NCI-H2107 treated with DMSO at 0.1 percent for 48 hours (cell line): ENCODE results near the gene LRP1B.
"Not testable (repeated sequence)": the region's sequence is repeated elsewhere in the genome, so short reads cannot be mapped to it uniquely, and the experiment has no call there.

Source experiments
- DNase-seq: peaks from one replicate; lab custom pipeline; 2025; ENCODE audit not compliant: unreplicated experiment; lab: John Stamatoyannopoulos, UW

LRP1B gene

DNA sequence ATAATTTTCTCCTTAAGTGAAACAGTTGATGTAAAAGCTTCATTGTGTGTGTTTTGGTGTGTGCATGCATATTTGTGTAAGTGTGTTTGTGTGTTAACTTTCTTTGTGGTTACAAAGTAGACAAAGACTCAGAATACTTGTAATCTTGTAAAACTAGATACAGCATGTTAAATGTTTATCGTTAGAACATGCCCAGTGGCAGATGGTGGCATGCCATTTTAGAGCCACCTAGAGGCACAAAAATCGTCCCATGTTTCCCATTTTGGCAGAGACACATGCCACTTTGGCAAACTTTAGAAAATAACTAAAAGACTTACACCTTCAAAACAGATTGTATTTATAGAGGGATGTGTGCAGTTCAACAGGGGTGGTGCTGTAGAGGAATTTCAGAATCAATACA lies 224.1 kb downstream of the LRP1B start:
- no peak for DNase-seq

DNA sequence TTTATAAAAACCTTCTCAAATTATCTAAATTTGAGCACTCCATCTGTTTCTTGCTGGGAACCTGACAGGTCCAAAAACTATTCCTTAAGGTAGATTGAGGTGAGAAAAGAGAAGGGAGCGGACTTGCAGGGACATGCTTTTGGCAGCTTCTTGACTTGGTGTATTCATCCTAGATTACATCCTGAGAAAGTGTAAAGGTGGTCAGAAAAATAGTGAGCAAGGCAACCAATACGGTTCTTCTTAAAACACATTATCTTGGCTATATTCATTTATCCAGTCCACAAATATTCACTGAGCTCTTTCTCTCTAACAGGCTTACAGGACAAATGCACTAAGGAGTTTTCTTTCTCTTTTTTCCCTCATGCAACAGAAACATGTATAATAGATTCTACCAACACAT lies 230.0 kb downstream of the LRP1B start:
- DNase-seq = no peak

DNA sequence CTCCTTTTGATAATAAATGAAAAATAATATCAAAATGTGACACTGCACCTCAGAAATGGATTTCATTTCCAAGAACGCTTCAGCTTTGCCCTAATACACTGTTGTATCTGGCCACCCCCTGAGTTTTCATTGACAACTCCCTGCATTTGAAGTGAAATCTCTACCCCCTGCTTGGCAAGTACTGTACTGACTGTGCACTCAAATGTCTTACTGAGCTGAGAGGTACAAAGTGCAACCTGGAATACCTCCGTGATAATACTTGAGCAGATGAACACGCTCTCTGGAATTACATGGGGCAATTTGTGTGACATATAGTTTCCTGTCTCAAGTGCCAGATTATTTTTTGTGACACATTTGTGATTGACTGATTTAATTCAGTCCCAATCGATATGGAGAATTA lies 231.1 kb downstream of the LRP1B start:
- DNase-seq = no peak

DNA sequence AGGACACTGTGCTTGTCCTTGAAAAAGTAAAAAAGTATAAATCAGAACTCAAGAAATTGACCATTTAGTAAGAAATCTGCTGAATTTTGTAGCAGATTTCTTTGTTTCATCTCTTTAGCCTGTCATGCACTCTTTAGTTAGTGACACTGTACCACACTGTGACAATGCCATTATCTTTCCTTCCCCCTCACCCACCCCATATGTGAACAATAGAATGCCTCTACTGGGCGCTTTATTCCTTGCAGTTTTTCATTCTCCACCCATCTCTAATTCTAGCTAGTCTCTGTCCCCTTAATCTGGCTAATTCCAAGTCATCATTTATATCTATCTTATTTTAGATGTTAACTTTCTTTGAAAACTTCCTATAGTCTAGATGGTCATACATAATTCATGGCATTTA lies 241.0 kb downstream of the LRP1B start:
- no peak for DNase-seq

DNA sequence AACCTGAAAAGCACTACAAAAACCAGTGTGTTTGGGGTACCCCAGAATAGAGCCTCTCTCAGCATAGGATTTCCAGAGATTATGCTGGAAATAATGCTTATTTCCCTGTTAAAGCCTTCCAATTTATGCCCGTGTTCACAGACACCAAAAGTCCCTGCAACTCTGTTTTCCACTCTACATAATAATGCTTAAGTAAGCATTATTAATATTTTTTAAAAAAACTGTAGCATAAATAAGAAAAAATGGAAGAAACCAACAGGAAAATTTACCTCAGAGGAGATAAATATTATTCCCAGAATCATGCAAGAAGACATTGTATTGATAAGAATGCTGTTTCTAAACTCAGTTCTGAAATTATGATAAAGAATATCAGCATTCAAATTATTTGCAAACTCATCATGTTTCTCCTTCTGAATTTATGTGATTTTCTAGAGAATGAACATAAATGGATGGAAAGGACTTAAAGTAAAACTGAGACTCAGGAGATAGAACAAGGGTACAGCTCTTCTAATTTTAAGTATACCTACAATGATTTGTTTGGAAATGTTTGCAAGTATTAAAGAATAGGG lies 241.7 kb downstream of the LRP1B start:
- no peak for DNase-seq

DNA sequence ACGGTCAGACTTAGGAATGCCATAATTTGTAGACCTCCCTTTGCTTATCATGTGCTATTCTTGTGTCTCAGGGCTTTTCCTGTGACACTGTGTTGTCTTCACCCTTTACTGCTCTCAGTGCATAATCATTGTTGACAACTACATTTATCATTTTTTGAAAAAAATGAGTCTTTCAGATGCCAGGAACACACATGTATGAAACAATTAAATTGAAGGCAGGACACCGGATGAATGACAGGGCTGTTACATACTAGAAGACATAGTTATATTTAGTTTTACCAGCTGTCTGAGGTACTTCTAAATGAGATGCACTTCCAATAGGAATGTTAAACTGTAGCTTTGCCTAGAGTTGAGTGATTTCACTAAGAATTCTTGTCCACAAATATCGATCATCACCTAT lies 243.5 kb downstream of the LRP1B start:
- no peak for DNase-seq

DNA sequence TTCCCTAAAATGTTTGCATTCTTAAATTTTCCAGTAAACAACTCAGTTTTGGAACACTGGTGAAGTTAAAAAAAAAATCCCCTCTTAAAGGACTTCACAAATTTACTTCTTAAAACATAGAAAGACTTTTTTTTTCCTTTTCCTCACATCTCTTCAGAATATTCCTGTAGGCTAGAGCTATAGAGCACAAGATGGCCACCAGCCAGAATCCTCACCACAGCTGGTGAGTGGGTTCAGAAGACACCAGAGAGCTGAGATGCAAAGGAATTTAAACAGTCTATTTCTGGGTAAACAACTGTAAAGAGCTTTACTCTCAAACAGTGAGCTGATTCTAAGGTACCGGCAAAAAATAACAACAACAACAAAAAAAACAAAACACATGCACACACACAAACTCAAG lies 252.8 kb downstream of the LRP1B start:
- DNase-seq = no peak

DNA sequence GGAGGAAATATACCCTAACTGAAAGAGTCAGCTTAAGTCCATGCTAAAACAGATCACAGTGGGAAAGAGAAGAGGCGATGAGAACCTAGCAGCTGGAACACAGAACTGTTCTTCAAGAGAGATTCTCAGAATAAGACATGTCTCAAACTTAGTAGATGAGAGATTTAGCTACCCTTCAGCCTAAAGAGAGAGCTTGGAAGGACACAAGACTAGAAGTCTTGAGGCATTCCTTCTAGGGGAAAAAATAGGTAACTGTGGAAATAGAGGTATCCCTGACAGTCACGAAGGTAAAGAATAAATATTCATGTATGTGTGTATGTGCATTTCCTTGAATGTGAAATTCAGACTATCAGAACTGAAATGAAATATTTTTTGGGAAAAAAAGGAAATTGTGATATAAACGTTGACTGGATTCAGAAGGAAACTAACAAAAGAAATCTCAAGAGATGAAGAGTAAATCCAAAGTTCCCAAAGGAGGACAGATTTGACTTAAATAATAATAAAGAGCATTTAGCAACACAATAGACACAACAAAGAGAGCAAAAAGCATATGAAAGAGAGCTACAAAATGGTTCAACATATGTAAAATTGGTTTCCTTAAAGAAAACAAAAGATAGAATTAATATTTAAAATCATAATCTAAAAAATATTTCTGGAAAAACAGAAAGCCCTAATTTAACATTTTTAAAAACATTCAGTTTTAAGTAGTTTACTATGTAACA lies 258.7 kb downstream of the LRP1B start:
- DNase-seq = no peak

DNA sequence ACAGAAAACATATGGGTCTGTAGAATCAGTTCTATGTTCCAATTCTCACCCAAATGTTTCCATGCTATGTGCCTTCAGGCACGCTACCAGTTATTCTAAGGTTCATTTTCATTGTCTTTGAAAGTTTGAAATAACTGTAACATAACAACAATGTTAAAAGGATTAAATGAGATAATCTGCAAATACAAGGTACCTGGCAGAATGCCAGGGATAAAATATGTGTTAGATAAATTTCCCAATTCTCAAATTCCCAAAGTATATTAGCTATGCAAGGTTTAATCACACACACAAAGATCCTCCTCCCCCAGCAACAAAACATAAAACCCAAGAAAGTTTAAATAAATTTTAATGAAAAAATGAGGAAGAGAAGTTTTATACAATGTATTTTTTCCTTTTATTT lies 261.2 kb downstream of the LRP1B start:
- DNase-seq = no peak

DNA sequence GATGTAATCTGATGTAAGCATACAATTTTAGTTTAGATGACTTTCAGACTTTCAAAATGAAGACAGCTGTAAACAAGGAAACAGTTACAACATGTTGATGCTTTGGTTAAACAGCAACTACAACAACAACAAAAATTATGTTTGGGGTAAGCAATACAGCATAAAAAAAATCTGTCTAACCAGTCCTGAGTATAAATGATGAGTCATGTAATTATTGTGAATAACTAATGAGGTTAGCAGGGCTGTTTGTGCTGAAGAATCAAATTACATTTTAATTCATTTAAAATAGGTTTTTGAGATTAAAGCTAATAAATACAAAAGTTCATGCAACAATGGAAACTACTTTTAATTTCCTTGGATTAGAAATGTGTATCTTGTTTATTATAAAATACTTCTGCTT lies 266.9 kb downstream of the LRP1B start:
- DNase-seq = no peak

DNA sequence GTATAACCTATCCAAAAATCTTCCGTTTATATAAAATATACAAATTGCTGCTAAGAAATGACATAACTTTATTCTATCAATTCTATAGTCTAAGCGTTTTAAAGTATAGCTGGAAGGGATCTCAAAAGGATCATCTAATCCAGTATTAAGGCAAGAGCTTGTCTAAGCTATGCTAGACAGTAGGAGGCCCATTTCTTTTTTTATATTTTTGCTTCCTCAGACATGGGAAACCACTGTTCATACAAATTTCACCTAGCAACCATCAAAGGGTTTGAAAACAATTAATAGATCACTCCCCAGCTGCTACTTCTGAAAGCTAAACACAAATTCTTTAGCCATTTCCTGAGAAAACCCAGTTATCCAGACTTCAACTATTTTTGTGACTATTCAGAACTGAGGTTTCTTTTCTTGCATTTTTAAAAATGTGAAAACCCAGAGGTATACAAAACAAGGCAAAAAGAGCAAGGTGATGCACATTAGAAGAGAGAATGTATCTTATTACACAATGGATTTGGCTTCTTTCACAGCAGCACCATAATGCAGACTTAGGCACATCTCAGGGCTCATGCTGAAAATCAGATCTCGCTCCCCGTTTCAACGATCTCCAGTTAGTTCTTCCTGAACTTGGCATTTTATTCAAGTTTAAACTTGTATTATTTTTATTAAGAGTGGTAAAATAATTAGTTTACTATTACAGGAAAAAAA lies 274.4 kb downstream of the LRP1B start:
- DNase-seq = no peak

DNA sequence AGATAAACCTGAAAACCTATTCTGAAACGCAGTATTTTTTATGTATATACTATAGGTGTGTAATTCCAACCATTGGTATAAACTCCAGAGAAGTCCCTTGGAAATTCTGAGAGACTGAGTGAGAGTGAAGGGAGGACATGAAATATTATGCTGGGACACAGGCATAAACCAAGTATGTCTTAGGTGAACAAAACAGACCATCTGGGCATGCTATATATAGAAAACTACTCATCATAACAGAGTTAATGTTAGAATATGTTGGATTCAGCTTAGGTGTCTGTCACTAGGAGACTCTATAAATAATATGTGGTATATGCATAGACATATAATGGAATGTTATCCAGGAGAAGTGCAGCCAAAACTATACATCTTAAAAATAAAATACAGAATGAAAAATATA lies 282.6 kb downstream of the LRP1B start:
- no peak for DNase-seq

DNA sequence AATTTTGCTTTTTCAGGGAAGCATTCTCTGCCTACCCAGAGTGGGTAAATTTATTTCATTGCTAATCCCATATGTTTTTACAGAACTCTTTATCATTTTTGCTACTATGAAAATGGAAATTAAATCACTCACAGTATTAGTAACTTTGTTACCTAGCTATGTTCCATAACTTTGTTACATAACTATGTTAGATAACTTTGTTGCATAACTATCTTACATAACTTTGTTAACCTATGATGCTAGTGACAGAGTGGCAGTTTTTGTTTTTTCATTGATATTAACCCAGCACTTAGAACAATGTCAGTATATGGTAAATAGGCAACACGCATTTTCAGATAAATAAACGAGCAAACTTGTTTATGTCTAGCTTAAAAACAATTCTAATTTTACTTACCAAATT lies 286.6 kb downstream of the LRP1B start:
- DNase-seq = no peak

DNA sequence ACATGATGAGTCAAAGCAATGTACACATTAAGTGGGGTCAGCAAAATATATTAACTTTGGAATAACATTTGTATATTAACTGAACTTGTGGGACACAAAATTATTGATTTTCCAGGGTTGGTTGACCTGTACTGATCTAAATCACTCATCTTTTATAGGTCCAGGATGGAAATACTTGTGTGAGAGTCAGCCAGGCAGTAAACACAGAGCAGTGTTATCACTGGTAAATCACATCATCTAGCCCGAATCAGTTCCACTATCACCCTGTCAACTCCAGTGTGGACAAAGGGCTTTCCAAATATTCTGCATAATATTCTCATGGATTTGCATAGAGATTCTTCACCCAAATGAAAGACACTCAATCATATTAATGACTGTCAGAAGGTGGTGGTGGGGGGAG lies 295.7 kb downstream of the LRP1B start:
- DNase-seq = no peak

DNA sequence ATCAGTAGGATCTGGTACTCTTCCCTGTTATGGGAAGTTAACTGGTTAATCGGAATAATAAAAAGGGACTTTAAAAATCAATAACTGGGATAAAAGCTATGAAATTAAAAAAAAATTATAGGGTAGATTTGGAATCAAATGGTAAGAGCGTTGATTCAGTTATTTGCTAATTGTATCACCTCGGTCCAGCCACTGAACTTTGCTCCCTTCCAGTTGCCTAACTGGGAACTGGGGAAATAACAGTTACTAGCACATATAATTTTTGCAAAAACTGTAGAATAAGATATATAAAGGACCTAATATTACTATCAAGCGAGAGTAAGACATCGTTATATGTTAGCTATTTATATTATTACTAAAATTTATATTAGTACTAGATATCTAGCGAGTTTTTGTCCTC lies 302.1 kb downstream of the LRP1B start:
- no peak for DNase-seq

DNA sequence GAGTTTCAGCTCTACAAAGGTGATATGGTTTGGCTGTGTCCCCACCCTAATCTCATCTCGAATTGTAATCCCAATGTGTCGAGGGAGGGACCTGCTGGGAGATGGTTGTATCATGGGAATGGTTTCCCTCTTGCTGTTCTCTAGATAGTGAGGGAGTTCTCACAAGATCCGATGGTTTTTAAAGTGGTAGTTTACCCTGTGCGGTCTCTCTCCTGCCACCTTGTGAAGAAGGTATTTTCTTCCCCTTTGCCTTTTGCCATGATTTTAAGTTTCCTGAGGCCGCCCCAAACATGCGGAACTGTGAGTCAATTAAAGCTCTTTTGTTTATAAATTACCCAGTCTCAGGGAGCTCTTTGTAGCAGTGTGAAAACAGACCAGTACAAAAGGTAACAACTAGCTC lies 306.0 kb downstream of the LRP1B start:
- DNase-seq = no peak

DNA sequence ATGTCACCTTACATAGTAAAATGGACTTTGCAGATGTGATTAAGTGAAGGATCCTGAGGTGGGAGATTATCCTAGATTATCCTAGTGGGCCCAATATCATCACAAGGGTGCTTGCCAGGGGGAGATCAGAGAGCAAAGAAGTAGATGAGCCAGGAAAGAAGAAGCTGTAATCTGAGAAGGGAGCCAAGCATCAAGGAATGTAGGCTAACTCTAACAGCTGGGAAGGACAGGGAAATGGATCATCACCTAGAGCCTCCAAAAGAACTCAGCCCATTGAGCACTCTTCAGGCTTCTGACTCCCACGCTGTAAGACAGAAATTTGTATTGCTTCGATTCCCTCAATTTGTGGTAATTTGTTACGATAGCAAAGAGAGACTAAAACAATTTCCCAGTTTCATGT lies 309.9 kb downstream of the LRP1B start:
- DNase-seq = no peak

DNA sequence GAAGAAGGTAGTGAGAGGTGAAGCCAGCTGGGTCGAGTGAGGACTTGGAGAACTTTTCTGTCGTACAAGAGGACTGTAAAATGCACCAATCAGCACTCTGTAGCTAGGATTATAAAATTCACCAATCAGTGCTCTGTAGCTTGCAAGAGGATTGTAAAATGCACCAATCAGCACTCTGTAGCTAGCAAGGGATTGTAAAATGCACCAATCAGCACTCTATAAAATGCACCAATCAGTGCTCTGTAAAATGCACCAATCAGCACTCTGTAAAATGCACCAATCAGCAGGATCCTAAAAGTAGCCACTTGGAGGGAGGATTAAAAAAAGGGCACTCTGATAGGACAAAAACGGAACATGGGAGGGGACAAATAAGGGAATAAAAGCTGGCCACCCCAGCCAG lies 315.5 kb downstream of the LRP1B start:
- DNase-seq = not testable (repeated sequence)

DNA sequence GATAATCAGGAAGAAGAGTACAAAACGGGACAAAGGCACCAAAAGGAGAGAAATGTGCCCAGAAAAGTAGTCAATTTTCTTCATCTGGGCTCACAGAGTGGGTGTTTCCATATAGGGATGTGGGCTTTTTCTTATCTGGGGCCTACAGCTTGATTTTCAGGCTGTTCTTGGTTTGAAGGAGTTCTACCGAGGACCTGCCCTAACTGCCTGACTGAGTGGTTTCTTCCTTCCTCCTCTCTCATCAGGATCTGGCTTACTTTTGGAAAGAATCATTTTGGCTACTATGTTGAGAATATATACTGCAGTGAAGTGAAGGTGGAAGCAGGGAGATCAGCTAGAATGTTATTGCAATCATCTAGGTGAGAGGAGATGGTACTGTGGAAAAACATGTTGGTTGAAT lies 316.7 kb downstream of the LRP1B start:
- no peak for DNase-seq

DNA sequence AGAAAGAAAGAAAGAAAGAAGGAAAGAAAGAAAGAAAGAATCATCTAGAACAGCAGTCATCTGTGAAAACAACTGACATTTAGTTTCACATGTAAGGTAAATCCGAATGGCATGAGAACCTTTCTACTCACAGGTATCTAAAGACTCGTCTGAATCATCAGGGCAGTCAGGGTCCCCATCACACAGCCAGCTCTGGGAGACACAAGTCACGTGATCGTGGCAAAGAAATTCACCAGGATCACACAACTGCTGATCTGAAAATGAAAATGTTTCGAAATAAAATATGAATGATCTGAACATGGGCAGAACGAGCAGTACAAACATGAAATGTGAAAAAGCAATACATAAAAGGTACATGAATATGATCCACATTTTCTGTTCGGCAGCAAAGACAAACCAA lies 320.7 kb downstream of the LRP1B start:
- DNase-seq = no peak

DNA sequence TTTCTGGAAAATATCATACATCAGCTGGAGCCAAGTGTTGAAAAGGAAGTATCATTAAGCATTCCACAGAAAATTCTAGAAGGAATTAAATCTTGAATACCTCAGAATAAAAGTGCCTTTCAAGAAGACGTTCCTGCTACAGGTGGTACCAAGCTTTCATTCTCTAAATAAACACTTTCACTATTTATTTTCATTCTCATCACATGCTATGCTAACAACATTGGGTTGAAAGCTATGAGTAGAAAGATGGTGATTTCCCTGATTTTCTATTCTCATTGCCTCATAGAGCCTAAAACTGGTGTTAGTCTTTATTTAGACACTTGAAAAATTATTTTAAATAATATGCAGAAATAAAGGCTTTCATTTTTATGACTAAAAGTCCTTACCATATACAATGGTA lies 324.7 kb downstream of the LRP1B start:
- no peak for DNase-seq

DNA sequence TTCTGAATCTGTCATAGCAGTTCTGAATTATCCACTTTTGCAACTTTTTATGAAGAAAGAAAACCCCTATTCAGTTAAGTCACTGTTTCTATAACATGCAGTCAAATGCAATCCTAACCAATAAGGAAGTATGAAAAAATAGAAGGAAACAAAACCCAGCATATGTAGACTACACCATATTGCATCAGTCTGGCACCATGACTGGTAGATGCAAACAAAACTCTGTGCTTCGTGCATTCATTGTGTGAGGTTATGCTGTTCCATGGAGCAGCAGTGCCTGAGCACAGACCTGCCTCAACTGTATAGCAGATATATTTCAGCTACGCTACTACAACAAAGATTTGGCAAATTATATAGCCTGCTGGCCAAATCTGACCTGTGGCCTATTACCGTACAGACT lies 325.5 kb downstream of the LRP1B start:
- no peak for DNase-seq

DNA sequence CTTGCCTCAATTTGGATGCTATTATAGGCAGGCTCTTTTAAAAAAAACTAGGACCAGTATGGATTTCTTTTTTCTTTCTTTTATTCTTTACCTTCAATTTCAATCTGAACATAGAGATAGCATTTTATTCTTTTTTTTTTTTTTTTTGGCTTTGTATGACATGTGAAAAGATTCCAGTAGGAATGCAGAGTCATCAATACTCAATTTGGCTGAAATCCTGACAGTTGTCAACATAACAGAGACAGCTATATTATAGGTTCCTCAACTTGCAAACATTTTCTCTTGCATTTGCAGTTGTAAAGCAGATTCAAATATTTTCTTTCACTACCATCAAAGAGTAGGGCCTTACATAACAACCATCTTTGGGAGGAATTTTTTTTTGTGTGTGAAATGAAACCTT lies 334.4 kb downstream of the LRP1B start:
- no peak for DNase-seq
